Fibroblast of mammary gland (primary cell): ENCODE results near the gene CACNA1S.

ENCODE experiments used
- DNase-seq: peaks from one replicate; pipeline ENCODE4 v3.0.0-alpha.2; 2010; ENCODE audit warnings: low read depth
- H3K4me3 ChIP-seq: 2 replicates; pipeline ENCODE4 v1.5.1; 2011; ENCODE audit warnings: low read depth, mild to moderate bottlenecking, low read length, moderate library complexity; ENCODE audit not compliant: control insufficient read depth
- TF ChIP-seq, protein P1 (sequence below): conservative IDR thresholded peaks from 2 replicates; pipeline ENCODE4 v1.5.1; 2011; ENCODE audit warnings: low read depth, low read length, inconsistent platforms; ENCODE audit not compliant: control insufficient read depth, insufficient read depth

CACNA1S gene

DNA sequence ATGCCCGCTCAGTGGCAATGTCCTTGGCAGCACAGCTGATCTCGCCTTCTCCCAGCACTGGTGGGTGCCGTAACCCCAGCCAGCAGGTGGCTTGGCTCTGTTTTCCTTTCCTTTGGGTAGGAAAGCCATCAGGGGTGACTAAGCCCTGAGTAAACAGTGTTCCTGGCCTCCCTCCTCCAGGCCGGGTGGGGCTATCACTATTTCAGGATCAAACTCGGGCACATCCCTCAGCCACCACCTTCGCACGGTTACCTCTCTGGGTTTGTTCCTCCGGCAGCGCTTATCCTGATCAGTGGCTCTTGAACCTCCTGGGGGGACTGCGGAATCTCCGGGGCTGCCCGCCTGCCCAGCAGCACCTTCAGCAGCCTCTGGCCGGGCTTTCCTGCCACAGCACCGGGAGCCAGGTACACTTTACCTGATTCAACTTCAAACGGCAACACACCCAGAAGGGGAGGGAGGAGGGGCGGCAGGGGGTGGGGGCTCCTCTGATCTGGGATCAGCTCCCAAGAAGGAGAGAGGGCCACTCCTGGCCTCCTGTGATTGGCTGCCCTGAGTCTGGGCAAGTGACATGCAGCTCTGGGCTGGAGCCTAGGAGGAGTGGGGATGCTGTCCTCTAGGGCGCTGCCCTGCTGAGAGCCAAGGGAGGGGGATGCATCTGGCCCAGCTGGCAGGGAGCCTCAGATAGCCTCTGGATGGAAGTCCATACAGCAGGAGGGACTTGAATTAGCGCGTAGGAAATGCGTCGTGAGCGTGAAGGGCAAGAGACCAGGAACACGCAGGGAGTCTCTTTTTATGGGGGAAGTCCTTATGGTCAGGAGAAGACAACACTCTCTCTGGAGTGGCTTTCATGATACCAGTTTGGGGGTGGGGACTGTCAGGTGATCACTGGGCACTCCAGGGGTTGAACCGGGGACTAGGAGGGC lies 14.9 kb upstream of the CACNA1S start, which contains the start of gene ASCL5:
TSS of gene ASCL5 (minus strand) at position 353 of the 923 bp plus-strand sequence. CDS start 11,812 bp downstream, outside the sequence.
- DNase-seq = peak; percentile 37
- TF ChIP-seq, protein P1, sequence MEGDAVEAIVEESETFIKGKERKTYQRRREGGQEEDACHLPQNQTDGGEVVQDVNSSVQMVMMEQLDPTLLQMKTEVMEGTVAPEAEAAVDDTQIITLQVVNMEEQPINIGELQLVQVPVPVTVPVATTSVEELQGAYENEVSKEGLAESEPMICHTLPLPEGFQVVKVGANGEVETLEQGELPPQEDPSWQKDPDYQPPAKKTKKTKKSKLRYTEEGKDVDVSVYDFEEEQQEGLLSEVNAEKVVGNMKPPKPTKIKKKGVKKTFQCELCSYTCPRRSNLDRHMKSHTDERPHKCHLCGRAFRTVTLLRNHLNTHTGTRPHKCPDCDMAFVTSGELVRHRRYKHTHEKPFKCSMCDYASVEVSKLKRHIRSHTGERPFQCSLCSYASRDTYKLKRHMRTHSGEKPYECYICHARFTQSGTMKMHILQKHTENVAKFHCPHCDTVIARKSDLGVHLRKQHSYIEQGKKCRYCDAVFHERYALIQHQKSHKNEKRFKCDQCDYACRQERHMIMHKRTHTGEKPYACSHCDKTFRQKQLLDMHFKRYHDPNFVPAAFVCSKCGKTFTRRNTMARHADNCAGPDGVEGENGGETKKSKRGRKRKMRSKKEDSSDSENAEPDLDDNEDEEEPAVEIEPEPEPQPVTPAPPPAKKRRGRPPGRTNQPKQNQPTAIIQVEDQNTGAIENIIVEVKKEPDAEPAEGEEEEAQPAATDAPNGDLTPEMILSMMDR = peak; percentile 12
- H3K4me3 ChIP-seq = no peak within 1 kb of the TSS

DNA sequence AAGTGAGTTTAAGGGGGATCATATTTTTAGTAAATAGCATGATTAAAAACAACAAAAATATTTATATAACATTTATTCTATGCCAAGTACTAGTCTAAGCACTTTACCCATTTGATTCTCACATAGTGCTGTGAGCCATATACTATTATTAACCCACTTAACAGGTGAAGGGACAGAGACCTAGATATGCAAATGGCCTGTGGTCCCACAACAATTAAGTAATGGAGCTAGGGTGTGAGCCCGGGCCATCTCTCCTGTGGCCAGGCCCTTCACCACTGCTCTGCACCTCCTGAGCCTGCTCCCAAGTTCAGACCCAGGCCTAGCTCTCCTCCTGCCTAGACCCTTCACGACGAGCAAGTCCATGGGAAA lies 14.2 kb upstream of the CACNA1S start:
- no peak for DNase-seq
- TF ChIP-seq, protein P1 = no peak
- H3K4me3 ChIP-seq = no peak overlapping the region

DNA sequence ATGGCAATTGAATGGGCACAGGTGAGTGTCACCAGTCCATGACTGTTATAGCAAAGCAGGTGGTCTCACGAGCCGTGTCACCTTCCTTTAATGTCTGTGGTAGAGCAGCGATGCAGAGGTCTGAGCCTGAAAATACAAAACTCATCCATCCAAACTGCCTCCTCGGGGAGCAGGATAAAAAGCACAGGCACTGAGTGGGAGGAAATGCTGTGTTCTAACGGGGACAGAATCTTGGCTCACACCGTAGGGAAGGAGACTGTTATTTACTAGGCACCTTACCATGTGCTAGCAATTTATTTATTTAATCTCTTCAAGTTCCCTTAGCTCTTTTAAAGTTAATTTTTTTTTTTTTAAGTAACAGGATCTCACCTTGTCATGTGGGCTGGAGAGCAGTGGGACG lies 13.6 kb upstream of the CACNA1S start:
- no peak for DNase-seq
- H3K4me3 ChIP-seq = no peak overlapping the region
- TF ChIP-seq, protein P1 = no peak

DNA sequence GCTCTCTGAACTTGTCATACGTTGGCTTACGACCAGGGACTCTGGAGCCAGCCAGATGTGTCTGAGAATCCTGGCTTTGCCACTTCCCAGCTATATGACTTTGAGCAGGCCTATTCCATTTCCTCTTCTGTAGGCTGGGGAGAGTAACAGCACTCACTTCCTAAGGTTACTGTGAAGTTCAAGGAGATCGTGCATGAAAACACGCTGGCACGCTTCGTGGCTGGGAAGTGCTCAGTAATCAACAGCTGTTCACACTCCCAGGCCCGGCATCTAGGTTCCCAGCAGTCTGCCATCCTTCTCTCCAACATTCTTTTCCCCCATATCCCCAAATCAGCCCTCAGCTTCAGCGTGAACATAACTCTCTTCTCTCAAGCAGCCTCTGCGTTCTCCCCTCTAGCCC lies 12.8 kb upstream of the CACNA1S start:
- TF ChIP-seq, protein P1 = no peak
- H3K4me3 ChIP-seq = no peak overlapping the region
- DNase-seq = no peak

DNA sequence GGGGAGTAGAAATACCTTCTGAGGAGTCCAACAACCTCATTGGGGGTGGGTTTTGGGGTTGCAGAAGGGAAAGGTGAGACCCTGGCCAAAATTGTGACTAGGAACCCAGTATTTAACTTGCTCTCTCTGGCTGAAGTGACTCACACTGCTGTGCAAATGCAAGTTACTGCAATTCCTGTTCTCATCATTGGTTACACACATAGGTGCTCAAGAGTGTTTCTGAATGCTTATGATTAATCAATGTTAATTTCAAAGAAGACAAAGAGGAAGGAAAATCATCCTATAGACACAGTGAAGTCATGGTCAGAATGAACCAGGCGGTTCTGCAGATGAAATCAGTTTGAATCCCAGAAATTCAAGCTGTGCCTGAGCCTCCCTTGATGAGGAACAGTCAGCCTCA lies 11.6 kb upstream of the CACNA1S start:
- TF ChIP-seq, protein P1 = no peak
- H3K4me3 ChIP-seq = no peak overlapping the region
- DNase-seq = no peak

DNA sequence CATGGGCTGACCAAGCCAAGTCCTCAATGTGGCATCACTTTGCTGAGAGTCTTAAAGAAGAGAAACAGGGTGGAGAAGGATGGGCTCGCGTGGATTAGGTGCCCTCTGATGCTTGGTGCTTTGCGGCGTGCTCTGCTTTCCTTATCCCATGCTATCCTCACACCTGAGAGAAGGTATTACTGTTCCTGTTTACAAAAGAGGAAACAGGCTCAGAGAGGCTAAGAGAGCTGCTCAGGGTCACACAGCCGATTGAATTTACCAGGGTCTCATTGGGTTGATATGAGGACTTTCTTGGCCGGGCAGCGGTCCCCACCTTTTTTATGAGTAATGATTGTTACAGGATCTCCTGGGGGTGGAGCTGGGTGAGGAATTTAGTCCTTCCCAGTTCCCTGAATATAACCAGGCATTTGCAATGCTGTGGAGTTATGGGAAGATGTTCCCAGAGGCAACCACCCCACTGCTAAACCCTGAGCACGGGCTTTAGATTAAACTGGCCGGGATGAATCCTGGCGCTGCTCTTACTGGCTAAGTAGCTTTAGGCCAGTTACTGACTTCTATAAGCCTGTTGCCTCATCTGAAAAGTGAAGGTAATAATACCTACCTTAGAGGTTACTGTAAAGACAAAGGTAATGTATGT lies 10.2 kb upstream of the CACNA1S start:
- no peak overlapping the region for H3K4me3 ChIP-seq
- TF ChIP-seq, protein P1 = no peak
- DNase-seq = no peak
